Adrenal gland (tissue), 12 donors: ENCODE measurements around the gene NMRK1. TPM values are rescaled to one million over a fixed set of nuclear protein-coding genes. Genes with fewer than 3 reads are reported as not detected.

ENCODE experiments used
- DNase-seq, 7 donors: peaks; one replicate each; pipeline ENCODE4 v3.0.0-alpha.2; 2019 to 2020
- H3K27ac ChIP-seq, 5 donors: fragments of 200-600 bp; sonication (generic) in 4 of 5; 1 replicate in 3 of 5; 2 replicates in 2 of 5; pipeline versions ENCODE4 v1.5.1 to v1.8.0; 2016 to 2020; ENCODE audit warnings: mild to moderate bottlenecking in 1 of 5
- H3K27me3 ChIP-seq: fragments of 200-600 bp; 2 replicates; pipeline ENCODE4 v1.8.0; 2021
- H3K36me3 ChIP-seq, 2 donors: fragments of 200-600 bp; replicated peaks in 1 of 2; 1 replicate in 1 of 2; 2 replicates in 1 of 2; pipeline versions ENCODE4 v1.5.1 to v1.8.0; 2018 to 2022
- H3K4me1 ChIP-seq, 2 donors: fragments of 200-600 bp; replicated peaks in 1 of 2; 1 replicate in 1 of 2; 2 replicates in 1 of 2; pipeline versions ENCODE4 v1.5.1 to v1.8.0; 2018 to 2021
- H3K4me3 ChIP-seq, 4 donors: fragments of 200-600 bp; sonication (generic) in 3 of 4; one replicate each; pipeline ENCODE4 v1.5.1; 2016 to 2018
- H3K9me3 ChIP-seq, 3 donors: fragments of 200-600 bp; sonication (generic) in 1 of 3; replicated peaks in 1 of 3; 1 replicate in 2 of 3; 2 replicates in 1 of 3; pipeline versions ENCODE4 v1.5.1 to v1.8.0; 2016 to 2021
- CTCF ChIP-seq, 6 experiments: fragments of 450-650 bp in 4 of 6; fragments of 200-600 bp in 2 of 6; sonication (generic) in 1 of 6; IDR thresholded peaks; 1 replicate in 5 of 6; 2 replicates in 1 of 6; pipeline versions ENCODE4 v1.5.1 to v1.8.0; 2016 to 2021; ENCODE audit warnings: antibody characterized with exemption in 6 of 6, mild to moderate bottlenecking in 2 of 6, moderate library complexity in 1 of 6
- POLR2A ChIP-seq, 2 donors: fragments of 450-650 bp; IDR thresholded peaks; one replicate each; pipeline ENCODE4 v1.6.1; 2017; ENCODE audit warnings: antibody characterized with exemption in 2 of 2, mild to moderate bottlenecking in 2 of 2, moderate library complexity in 1 of 2
- WGBS, 4 donors: extraction: QIAGEN DNeasy Blood & Tissue Kit in 2 of 4; methylation state at CpG; one replicate each; pipeline versions ENCODE4 v1.1.5 to v1.1.7; 2013 to 2017; 5-methylcytosine and 5-hydroxymethylcytosine counted together
- intact Hi-C, 2 donors: fragments of 100-400 bp; cut with DNase I; formaldehyde crosslinking; loops; one replicate each; pipeline versions ENCODE4 v1.14.1 to v1.15.0; 2022 to 2023
- polyA plus RNA-seq, 3 donors: library from polyadenylated mRNA; stranded (reverse); fragments of 200-250 nt in 2 of 3; fragments of 350-450 nt in 1 of 3; fragmentation: Illumina TruSeq in 1 of 3; extraction: RNeasy Lipid Tissue Mini Kit (QIAGEN cat#74804) in 1 of 3; gene quantifications; one replicate each; pipeline ENCODE4 v1.2.3, GENCODE V29; 2013 to 2014
- total RNA-seq, 9 donors: library from RNA; depleted of rRNA in 4 of 9; stranded (reverse); fragments of >200 nt in 4 of 9; fragments of 120-200 nt in 1 of 9; fragmentation: NEBNext Ultra II Directional in 1 of 9; extraction: Animal tissue kit (Norgen Biotek cat#: 25700) in 1 of 9; gene quantifications; one replicate each; pipeline versions ENCODE4 v1.1.0 to v1.2.4, GENCODE V29; 2013 to 2023
- donor health status: healthy with polysubstance abuse.
- donor health status: Bipolar disorder and iron deficiency.
- donor health status: DM: yes; HTN: yes; CAD: no.
- donor health status: DM: no; HTN: no; CAD: no.
- donor health status: DM: no; HTN: no; CAD: no.
- donor health status: DM: yes; HTN: yes; CAD: no.

The NMRK1 gene
- total and polyA plus RNA-seq, 12 donors, result 4.3 to 93.2 (median 21.3) TPM

- TF ChIP-seq CTCF (IDR thresholded peaks at IDR 0.05) (no peak), POLR2A (IDR thresholded peaks at IDR 0.05) (no peak)
- Histone ChIP-seq H3K4me1 (no peaks in the 10 kb centered on the region), H3K4me3 (no peak overlapping the region), H3K9me3 (no peaks in the 10 kb centered on the region), H3K27ac (no peak overlapping the region), H3K27me3 (no peaks in the 10 kb centered on the region), H3K36me3 (no peaks in the 10 kb centered on the region)
- WGBS, 4 donors, result 92 to 98% (median 96%) methylated on average over 1 of the region's 1 CpG; no CpG with 5 or more reads in 1 of the 4 donors
- intact Hi-C loops, result no loop called here
- DNase-seq, result no peak
Observed at GRCh38 chr9:75053869-75054268, 34.1 kb downstream of the NMRK1 start.

- Histone ChIP-seq H3K36me3 (no peaks in the 10 kb centered on the region), H3K4me1 (no peaks in the 10 kb centered on the region), H3K4me3 (no peak overlapping the region), H3K27me3 (no peaks in the 10 kb centered on the region), H3K27ac (no peak overlapping the region), H3K9me3 (no peaks in the 10 kb centered on the region)
- TF ChIP-seq POLR2A (IDR thresholded peaks at IDR 0.05) (no peak), CTCF (IDR thresholded peaks at IDR 0.05) (no peak)
- intact Hi-C loops, result no loop called here
- DNase-seq, result no peak
Observed at GRCh38 chr9:75051285-75051684, 36.7 kb downstream of the NMRK1 start.

- H3K27ac ChIP-seq, result no peak overlapping the region
- H3K4me3 ChIP-seq, result no peak overlapping the region
- H3K4me1 ChIP-seq, result no peaks in the 10 kb centered on the region
- intact Hi-C loops, result no loop called here
- H3K27me3 ChIP-seq, result no peaks in the 10 kb centered on the region
- no peaks in the 10 kb centered on the region for H3K36me3 ChIP-seq
- DNase-seq, result no peak
- TF ChIP-seq POLR2A (IDR thresholded peaks at IDR 0.05) (no peak), CTCF (IDR thresholded peaks at IDR 0.05) (no peak)
- whole genome bisulfite sequencing, 4 donors, result 38 to 46% (median 43%) methylated on average over 2 of the region's 2 CpGs
- no peaks in the 10 kb centered on the region for H3K9me3 ChIP-seq
Observed at GRCh38 chr9:75047506-75047905, 40.4 kb downstream of the NMRK1 start.

- H3K36me3 ChIP-seq, result no peaks in the 10 kb centered on the region
- H3K9me3 ChIP-seq, result no peaks in the 10 kb centered on the region
- no peak for DNase-seq
- WGBS, 4 donors, result 79 to 94% (median 88%) methylated on average over 3 of the region's 3 CpGs
- H3K27ac ChIP-seq, result no peak overlapping the region
- no peaks in the 10 kb centered on the region for H3K27me3 ChIP-seq
- TF ChIP-seq POLR2A (IDR thresholded peaks at IDR 0.05), result no peak
- TF ChIP-seq CTCF (IDR thresholded peaks at IDR 0.05), result no peak
- no peak overlapping the region for H3K4me3 ChIP-seq
- H3K4me1 ChIP-seq, result no peaks in the 10 kb centered on the region
- intact Hi-C loops, result no loop called here
Observed at GRCh38 chr9:75046725-75047345, 41.1 kb downstream of the NMRK1 start.
